Stimulated activated CD8-positive, alpha-beta memory T cell treated with anti-CD3 and anti-CD28 coated beads, Interleukin-12 subunit alpha, Interleukin-12 subunit beta, amount 100 ng/mL, for 4 hours (primary cell): Measurements from ENCODE around the gene USPL1.

Source experiments
- DNase-seq: peaks from one replicate; pipeline ENCODE4 v3.0.0-alpha.2; 2020; ENCODE audit warnings: low read depth

The USPL1 gene

GRCh38 chr13:30697996-30698401, 80.3 kb downstream of the USPL1 start:
- DNase-seq: no peak

GRCh38 chr13:30698488-30699005, 80.8 kb downstream of the USPL1 start:
- DNase-seq: no peak

GRCh38 chr13:30700364-30700763, 82.6 kb downstream of the USPL1 start:
- no peak for DNase-seq

GRCh38 chr13:30702006-30702405, 84.3 kb downstream of the USPL1 start:
- no peak for DNase-seq

GRCh38 chr13:30704596-30704995, 86.9 kb downstream of the USPL1 start:
- DNase-seq: no peak

GRCh38 chr13:30705680-30706079, 88.0 kb downstream of the USPL1 start:
- DNase-seq: no peak

- no peak for DNase-seq
Measured at GRCh38 chr13:30708541-30708940, 90.8 kb downstream of the USPL1 start.
